Measurements from ENCODE around the gene NME9.

The NME9 gene

GRCh38 chr3:138270245-138270644 lies 59.4 kb downstream of the NME9 start:
- ATAC-seq, result no peak

GRCh38 chr3:138267083-138267482 lies 62.6 kb downstream of the NME9 start:
- ATAC-seq, result no peak

- ATAC-seq, result no peak
These were observed 63.9 kb downstream of the NME9 start for GRCh38 chr3:138265745-138266144.

GRCh38 chr3:138263104-138263503 lies 66.5 kb downstream of the NME9 start:
- ATAC-seq, result no peak

- ATAC-seq, result no peak
These were observed 69.0 kb downstream of the NME9 start for GRCh38 chr3:138260611-138261010.

GRCh38 chr3:138259126-138259525 lies 70.5 kb downstream of the NME9 start:
- ATAC-seq, result no peak

- ATAC-seq, result no peak
These were observed 71.7 kb downstream of the NME9 start for GRCh38 chr3:138257986-138258385.

- ATAC-seq, result no peak
These were observed 73.6 kb downstream of the NME9 start for GRCh38 chr3:138256022-138256421.

- ATAC-seq, result no peak
These were observed 75.4 kb downstream of the NME9 start for GRCh38 chr3:138254216-138254615.

- no peak for ATAC-seq
These were observed 76.0 kb downstream of the NME9 start for GRCh38 chr3:138253609-138254008.
